Activated T-helper 1 cell treated with Interleukin-2 at 50 U/mL for 16 hours (primary cell): ENCODE measurements around the gene C5orf58.
A peak's percentile ranks its signal among the peaks of the same experiment; 100 is the strongest.

Experiments
- DNase-seq: peaks from one replicate; pipeline ENCODE4 v3.0.0-alpha.2; 2020; ENCODE audit warnings: low read depth

The C5orf58 gene

DNA sequence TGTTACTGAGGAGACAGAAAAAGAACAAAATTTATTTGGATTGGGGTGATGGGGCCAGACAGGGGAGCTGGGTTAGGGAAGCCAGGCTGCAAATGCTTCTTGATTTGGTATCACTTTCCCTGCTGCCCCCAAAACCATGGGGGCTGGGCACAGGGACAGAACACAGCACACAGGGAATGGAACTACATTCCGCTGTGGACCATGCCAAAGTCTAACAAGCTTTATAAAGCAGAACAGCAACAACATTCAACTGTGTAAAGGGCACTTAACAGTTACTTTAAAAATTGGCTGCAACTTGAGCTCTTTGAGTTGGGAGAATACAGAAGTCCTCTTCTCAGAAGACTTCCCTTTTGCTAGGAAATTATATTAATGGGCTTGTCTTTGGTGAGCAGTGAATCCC lies 23.8 kb downstream of the C5orf58 start:
- DNase-seq, result no peak

GRCh38 chr5:170257370-170257769 lies 24.6 kb downstream of the C5orf58 start:
- no peak for DNase-seq

GRCh38 chr5:170261528-170262043 lies 28.8 kb downstream of the C5orf58 start:
- no peak for DNase-seq

GRCh38 chr5:170262061-170263045 lies 29.6 kb downstream of the C5orf58 start:
- DNase-seq, result no peak

DNA sequence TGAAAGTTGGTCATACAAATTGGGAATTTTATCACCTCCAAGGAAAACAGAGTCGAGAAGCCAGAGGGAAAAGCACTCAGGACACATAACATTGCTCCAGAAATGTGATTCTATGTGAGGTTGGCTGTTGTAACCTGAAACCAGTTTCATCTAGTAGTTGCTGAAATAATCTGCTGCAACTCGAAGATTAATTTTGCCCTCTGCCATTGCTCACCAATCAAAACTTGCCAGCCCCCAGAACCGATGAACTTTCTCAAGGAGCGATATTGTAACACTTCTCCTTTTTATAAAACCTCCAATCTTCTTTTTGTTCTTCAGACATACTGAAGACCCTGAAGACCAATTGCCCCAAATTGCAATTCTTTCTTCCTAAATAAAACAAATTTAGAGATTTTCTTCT lies 31.1 kb downstream of the C5orf58 start:
- no peak for DNase-seq

DNA sequence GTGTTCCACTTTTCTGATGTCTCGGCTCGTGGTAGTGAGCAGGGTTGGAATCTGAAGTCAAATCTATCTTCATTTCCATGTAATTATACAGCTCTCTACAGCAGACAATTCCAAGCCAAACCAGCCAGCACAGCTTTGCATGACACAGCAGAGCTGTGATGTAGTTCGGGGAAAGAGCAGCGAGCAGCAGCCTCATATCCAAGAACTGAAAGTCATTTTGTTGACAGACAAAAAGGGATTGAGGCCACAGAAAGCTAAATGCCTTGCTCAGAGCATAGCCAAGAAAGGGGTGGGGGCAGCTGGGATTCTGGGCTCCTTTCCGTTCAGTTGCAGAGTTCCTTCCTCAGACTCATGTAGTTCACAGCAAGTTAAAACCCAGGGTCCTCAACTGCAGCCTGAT lies 32.7 kb downstream of the C5orf58 start:
- no peak for DNase-seq

GRCh38 chr5:170266570-170267381 lies 34.0 kb downstream of the C5orf58 start:
- no peak for DNase-seq

- peak; percentile 67 for DNase-seq
Observed at GRCh38 chr5:170267431-170268152, 34.8 kb downstream of the C5orf58 start.

GRCh38 chr5:170268153-170268689 lies 35.4 kb downstream of the C5orf58 start:
- DNase-seq, result no peak

- DNase-seq, result no peak
Observed at GRCh38 chr5:170268884-170269283, 36.1 kb downstream of the C5orf58 start.

DNA sequence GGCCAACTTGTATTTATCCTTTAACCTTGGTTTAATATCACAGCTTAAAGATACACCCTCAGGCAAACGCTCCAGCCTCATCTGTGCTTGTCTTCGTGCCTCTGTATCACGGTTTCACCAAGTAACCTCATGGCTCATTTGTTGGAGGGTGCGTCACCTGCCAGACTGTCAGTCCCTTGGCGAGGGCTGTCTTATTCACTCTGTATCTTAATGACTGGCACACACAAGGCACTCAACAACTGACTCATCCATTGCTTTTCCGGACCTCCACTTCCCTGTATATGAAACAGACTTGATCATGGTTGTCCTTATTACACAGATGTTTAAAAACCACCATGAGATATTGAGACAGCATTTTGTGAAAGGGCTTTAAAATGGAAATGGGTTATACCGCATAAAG lies 36.8 kb downstream of the C5orf58 start:
- no peak for DNase-seq

- no peak for DNase-seq
Observed at GRCh38 chr5:170270293-170271069, 37.7 kb downstream of the C5orf58 start.

GRCh38 chr5:170273968-170274710 lies 41.4 kb downstream of the C5orf58 start:
- DNase-seq, result no peak

DNA sequence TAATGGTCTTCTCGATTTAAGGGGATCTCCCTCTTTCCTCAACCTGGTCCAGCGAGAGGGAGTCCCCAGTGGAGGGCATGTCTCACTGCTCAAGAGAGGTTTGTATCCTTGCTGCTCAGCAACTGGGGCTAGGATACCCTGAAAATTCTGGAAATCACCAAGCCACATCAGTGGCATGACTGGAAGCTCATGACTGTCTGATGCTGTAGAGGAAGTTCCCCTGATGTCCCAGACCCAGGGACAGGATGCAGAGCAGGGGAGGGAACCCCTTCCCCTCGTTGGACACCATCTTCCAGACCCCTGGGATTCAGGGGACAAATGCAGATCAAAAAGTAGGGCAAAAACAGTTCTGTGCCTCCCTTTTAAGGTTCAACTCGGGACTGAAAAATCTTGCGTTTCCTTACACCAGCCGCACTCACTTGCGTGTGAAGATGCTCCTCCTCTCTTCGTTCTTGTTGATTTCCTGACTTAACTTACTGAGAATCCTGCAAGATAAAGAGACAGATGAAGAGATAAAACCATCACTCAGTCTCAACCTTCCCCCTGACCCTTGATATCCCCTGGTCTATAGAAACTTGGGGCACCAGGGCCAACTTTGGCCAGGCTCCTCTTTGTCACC lies 42.7 kb downstream of the C5orf58 start:
- DNase-seq, result no peak

- DNase-seq, result no peak
Observed at GRCh38 chr5:170276140-170276539, 43.4 kb downstream of the C5orf58 start.

DNA sequence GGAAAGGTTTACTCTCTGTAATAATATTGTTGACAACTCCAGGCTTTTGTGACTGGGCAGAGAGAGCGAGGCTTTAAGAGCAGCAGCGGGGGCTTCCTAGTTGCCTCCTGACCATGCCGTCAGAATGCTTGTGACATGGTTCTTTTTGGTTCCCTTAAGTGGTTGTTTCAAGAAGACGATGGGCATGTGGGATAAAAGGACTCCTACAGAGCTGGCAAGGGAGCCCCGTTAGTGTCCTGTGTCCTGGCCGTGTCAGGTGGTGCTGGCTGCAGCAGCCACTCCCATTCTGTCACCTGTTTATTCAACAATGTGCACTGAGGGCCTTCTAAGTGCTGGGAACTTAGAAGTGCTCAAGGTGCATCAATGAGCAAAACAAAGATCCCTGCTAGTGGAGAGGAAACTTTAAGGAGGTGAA lies 45.1 kb downstream of the C5orf58 start:
- DNase-seq, result no peak

GRCh38 chr5:170278611-170279458 lies 46.0 kb downstream of the C5orf58 start:
- DNase-seq, result peak; percentile 79

DNA sequence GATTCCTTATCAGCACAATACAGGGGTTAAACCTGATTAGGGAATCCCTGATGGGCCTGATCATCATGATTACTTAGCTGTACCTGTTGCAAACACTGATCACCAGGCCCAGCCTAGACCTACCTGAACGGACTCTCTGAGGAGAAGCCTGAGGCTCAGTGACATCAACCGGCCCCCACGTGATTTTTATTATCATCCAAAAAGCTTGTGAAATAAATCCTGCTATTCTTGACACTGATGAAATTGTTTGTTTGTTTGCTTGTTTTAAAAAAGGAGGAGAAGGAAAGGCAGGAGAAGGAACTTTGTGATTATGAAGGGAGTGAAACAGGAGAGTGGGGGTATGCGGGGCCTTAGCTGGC lies 46.7 kb downstream of the C5orf58 start:
- DNase-seq, result no peak

GRCh38 chr5:170280011-170280493 lies 47.3 kb downstream of the C5orf58 start:
- no peak for DNase-seq
